ENCODE results near the gene RALGAPA2.
A peak's percentile ranks its signal among the peaks of the same experiment; 100 is the strongest.

The RALGAPA2 gene

GRCh38 chr20:20683020-20683419, 29.4 kb downstream of the RALGAPA2 start:
- no peak for DNase-seq

- DNase-seq = no peak
These were observed 31.4 kb downstream of the RALGAPA2 start for GRCh38 chr20:20680991-20681508.

GRCh38 chr20:20679316-20679715, 33.1 kb downstream of the RALGAPA2 start:
- no peak for DNase-seq

GRCh38 chr20:20677186-20677585, 35.3 kb downstream of the RALGAPA2 start:
- DNase-seq = no peak

- DNase-seq = no peak
These were observed 43.8 kb downstream of the RALGAPA2 start for GRCh38 chr20:20668639-20669038.

- DNase-seq = no peak
These were observed 46.1 kb downstream of the RALGAPA2 start for GRCh38 chr20:20666359-20666758.

- DNase-seq = no peak
These were observed 46.7 kb downstream of the RALGAPA2 start for GRCh38 chr20:20665606-20666332.

GRCh38 chr20:20664795-20665589, 47.5 kb downstream of the RALGAPA2 start:
- DNase-seq = peak; percentile 15

- no peak for DNase-seq
These were observed 48.6 kb downstream of the RALGAPA2 start for GRCh38 chr20:20663841-20664240.

GRCh38 chr20:20658871-20659431, 53.5 kb downstream of the RALGAPA2 start:
- no peak for DNase-seq

GRCh38 chr20:20658123-20658522, 54.3 kb downstream of the RALGAPA2 start:
- no peak for DNase-seq

- DNase-seq = no peak
These were observed 55.4 kb downstream of the RALGAPA2 start for GRCh38 chr20:20657092-20657491.

GRCh38 chr20:20655883-20656282, 56.6 kb downstream of the RALGAPA2 start:
- no peak for DNase-seq

- no peak for DNase-seq
These were observed 62.5 kb downstream of the RALGAPA2 start for GRCh38 chr20:20649945-20650344.

- DNase-seq = no peak
These were observed 68.5 kb downstream of the RALGAPA2 start for GRCh38 chr20:20643927-20644326.

- no peak for DNase-seq
These were observed 70.7 kb downstream of the RALGAPA2 start for GRCh38 chr20:20641783-20642182.

- no peak for DNase-seq
These were observed 73.6 kb downstream of the RALGAPA2 start for GRCh38 chr20:20638878-20639277.

- DNase-seq = no peak
These were observed 74.3 kb downstream of the RALGAPA2 start for GRCh38 chr20:20637998-20638725.

GRCh38 chr20:20635006-20635405, 77.4 kb downstream of the RALGAPA2 start:
- DNase-seq = no peak

GRCh38 chr20:20632644-20633043, 79.8 kb downstream of the RALGAPA2 start:
- DNase-seq = no peak

GRCh38 chr20:20630551-20630950, 81.9 kb downstream of the RALGAPA2 start:
- DNase-seq = no peak

GRCh38 chr20:20629556-20630188, 82.8 kb downstream of the RALGAPA2 start:
- no peak for DNase-seq

- no peak for DNase-seq
These were observed 84.1 kb downstream of the RALGAPA2 start for GRCh38 chr20:20628314-20628713.

All from NCI-H1694 (cell line).